ENCODE data around the gene NMBR. TPM values are rescaled to one million over a fixed set of nuclear protein-coding genes. Genes with fewer than 3 reads are reported as not detected.

Gene NMBR
- total RNA-seq, 1 experiment from 2014 or later = not detected

- Mint-ChIP-seq H3K9me3 (peaks cover 0 to 2% of the 10 kb centered on the region in 2 experiments; a peak in 1 of 5 replicates), H3K27me3 (ENCODE audit: low read depth) (no peaks in the 10 kb centered on the region), H3K4me3 (no peak within 1 kb of the TSS), H3K36me3 (ENCODE audit: insufficient read depth in 1 of 3, low read depth in 3 of 3) (no peaks in the 10 kb centered on the region), H3K4me1 (peaks cover 5 to 6% of the 10 kb centered on the region in 2 experiments), H3K27ac (peak within 1 kb of the TSS in 1 of 3 experiments; percentile 26; a peak in 1 of 7 replicates)
- Histone ChIP-seq H4K20me1 (ENCODE audit: control insufficient read depth, insufficient read depth, insufficient read length) (no peaks in the 10 kb centered on the region), H3K79me1 (ENCODE audit: insufficient read depth, low read depth, low read length, poor library complexity, severe bottlenecking) (no peaks in the 10 kb centered on the region), H3K18ac (ENCODE audit: insufficient read length, low read depth, low read length) (no peak within 1 kb of the TSS), H3K56ac (ENCODE audit: insufficient read length, low read depth, low read length) (no peak within 1 kb of the TSS), H3K27me3 (ENCODE audit: insufficient read depth, low read length) (no peaks in the 10 kb centered on the region), H3K9me3 (ENCODE audit: control insufficient read depth, low read depth, low read length) (no peaks in the 10 kb centered on the region), H3K23ac (ENCODE audit: insufficient read length, low read depth, low read length) (no peak within 1 kb of the TSS), H3K23me2 (ENCODE audit: insufficient read length, low read depth, low read length, poor library complexity, severe bottlenecking) (no peaks in the 10 kb centered on the region), H3K9ac (ENCODE audit: extremely low read depth, insufficient read length, low read length) (no peak within 1 kb of the TSS), H3K79me2 (ENCODE audit: insufficient read depth, low read length) (no peaks in the 10 kb centered on the region; the same call in 1 of the 2 replicates), H2BK120ac (ENCODE audit: low read depth, low read length, poor library complexity, severe bottlenecking) (no peak within 1 kb of the TSS), H3K4me1 (ENCODE audit: insufficient read depth, low read length) (no peaks in the 10 kb centered on the region), H2BK12ac (ENCODE audit: insufficient read length, low read depth, low read length) (no peak within 1 kb of the TSS), H3K27ac (ENCODE audit: insufficient read length, low read depth, low read length) (no peak within 1 kb of the TSS), H4K8ac (replicated peaks; ENCODE audit: insufficient read length, low read depth, low read length) (no peak within 1 kb of the TSS), H2AK5ac (ENCODE audit: insufficient read length, low read length) (no peak within 1 kb of the TSS), H2BK20ac (ENCODE audit: low read depth, low read length, poor library complexity, severe bottlenecking) (no peak within 1 kb of the TSS), H3K14ac (ENCODE audit: insufficient read depth, low read length) (no peak within 1 kb of the TSS), H3T11ph (ENCODE audit: low read length) (no peak within 1 kb of the TSS), H2AFZ (ENCODE audit: low read length) (no peak within 1 kb of the TSS), H3K4me2 (ENCODE audit: insufficient read depth, insufficient read length, low read length) (no peak within 1 kb of the TSS), H4K91ac (ENCODE audit: insufficient read length, low read depth, low read length) (no peak within 1 kb of the TSS), H4K5ac (ENCODE audit: insufficient read length, low read depth, low read length) (no peak within 1 kb of the TSS), H2BK15ac (ENCODE audit: low read depth, low read length) (no peak within 1 kb of the TSS), H3K4ac (ENCODE audit: low read depth, low read length) (no peak within 1 kb of the TSS), H2BK5ac (ENCODE audit: insufficient read length, low read length) (no peak within 1 kb of the TSS)
- DNase-seq = no peak
- no peak for TF ChIP-seq CTCF (conservative IDR thresholded peaks at IDR 0.05)
- no CpG with 5 or more reads among the region's 1 CpG for WGBS (ENCODE audit: extremely low coverage, insufficient read length, low lambda C conversion rate)
Measured at GRCh38 chr6:142132625-142133024, 14.3 kb downstream of the NMBR start, which contains the start of gene GJE1. GJE1 (plus strand) TSS chr6:142132925; CDS start chr6:142133159, 234 bp downstream.

Measured in H9 (cell line).